ENCODE measurements around the gene MKNK2. TPM values are rescaled to one million over a fixed set of nuclear protein-coding genes. Genes with fewer than 3 reads are reported as not detected.

Gene MKNK2
- total and polyA plus RNA-seq, 2 donors (not counting 3 experiments of a cell fraction or from before 2014, with no cell fraction given), result 65.1 to 86.1 TPM

GRCh38 chr19:2096480-2097202 lies 45.6 kb upstream of the MKNK2 start, which contains the start of gene IZUMO4:
IZUMO4 (plus strand) TSS chr19:2096915; CDS start chr19:2096946, 31 bp downstream.
- no peaks in the 10 kb centered on the region for H3K27me3 ChIP-seq (ENCODE audit: control insufficient read depth in 2 of 2, insufficient read depth in 2 of 2, low read length in 2 of 2)
- CTCF ChIA-PET, result interaction anchor here (1.0 kb wide), 1 partner anchor 9 kb away, joined by 3 read pairs; no protein-coding TSS in a partner anchor
- H3K27ac ChIP-seq (ENCODE audit: insufficient read depth, low read depth, low read length), result peak within 1 kb of the TSS; percentile 75
- H3K4me1 ChIP-seq (ENCODE audit: control insufficient read depth, extremely low read depth, insufficient read depth, low read length), result peaks cover 13% of the 10 kb centered on the region
- peak within 1 kb of the TSS; percentile 58 to 90 (median 75) for H3K4me3 ChIP-seq (replicated peaks in 1 of 3; ENCODE audit: insufficient read depth in 1 of 3, low read depth in 1 of 3, low read length in 3 of 3)
- FAIRE-seq (peak; percentile 99), DNase-seq (ENCODE audit: low read depth, low spot score) (peak; percentile 97)
- peak within 1 kb of the TSS; percentile 76 for H3K9ac ChIP-seq (replicated peaks; ENCODE audit: extremely low read depth, insufficient read depth, low read length)
- POLR2A ChIA-PET, result no interaction called here
- no peaks in the 10 kb centered on the region for H4K20me1 ChIP-seq (replicated peaks; ENCODE audit: control insufficient read depth, extremely low read depth, insufficient read depth, low read length)
- BruUV-seq (replicated peaks), result no TSS peak
- dilution Hi-C loops (cut with MboI; ENCODE audit: extremely low pct_ligation_motif_present, low sequenced_read_pairs) (no loop called here), intact Hi-C loops (cut with micrococcal nuclease) (loop anchor here (1.0 kb wide), 5 partner anchors 11 to 233 kb away; partner anchors contain the start of genes AP3D1, KLF16 and MKNK2)
- H2AFZ ChIP-seq (ENCODE audit: low read depth, low read length), result peak within 1 kb of the TSS; percentile 87
- no peaks in the 10 kb centered on the region for H3K9me3 ChIP-seq (replicated peaks; ENCODE audit: control insufficient read depth, insufficient read depth, low read length)
- H3K4me2 ChIP-seq (ENCODE audit: insufficient read depth, low read length), result peak within 1 kb of the TSS; percentile 87
- H3K36me3 ChIP-seq (ENCODE audit: control insufficient read depth in 2 of 2, extremely low read depth in 1 of 2, insufficient read depth in 2 of 2, low read length in 2 of 2), result peaks cover 0 to 21% of the 10 kb centered on the region in 2 experiments
- TF ChIP-seq CTCF (IDR thresholded peaks at IDR 0.05; ENCODE audit: extremely low read depth in 1 of 2, insufficient read depth in 1 of 2, low read depth in 1 of 2, low read length in 2 of 2), result peak in 1 of 2 donors; percentile 58
- no peak for TF ChIP-seq POLR2A (IDR thresholded peaks at IDR 0.05; ENCODE audit: low read depth, low read length)
- no peak for TF ChIP-seq GATA2 (IDR thresholded peaks at IDR 0.05; ENCODE audit: insufficient read depth, insufficient read length, low read depth, low read length)
- H3K79me2 ChIP-seq (ENCODE audit: control insufficient read depth, insufficient read depth, low read length), result peaks cover 28% of the 10 kb centered on the region
- no peaks in the 10 kb centered on the region for H3K9me1 ChIP-seq (replicated peaks; ENCODE audit: control insufficient read depth, extremely low read depth, insufficient read depth, low read length)

- CTCF ChIA-PET, result interaction anchor here (0.6 to 2.6 kb wide), 4 partner anchors 9 to 159 kb away, joined by 3 to 7 read pairs (median 4); no protein-coding TSS in a partner anchor
- TF ChIP-seq POLR2AphosphoS5 (IDR thresholded peaks at IDR 0.05; ENCODE audit: insufficient read depth, low read depth, low read length) (peak; percentile 78), MYC (IDR thresholded peaks at IDR 0.05; ENCODE audit: low read depth, low read length) (peak; percentile 71), JUN (IDR thresholded peaks at IDR 0.05; ENCODE audit: borderline replicate concordance, insufficient read depth, insufficient read length, low read depth) (no peak), POLR2A (IDR thresholded peaks at IDR 0.05; ENCODE audit: low read depth, low read length) (no peak), EZH2 (IDR thresholded peaks at IDR 0.05; ENCODE audit: borderline replicate concordance, low read depth, low read length, severe bottlenecking) (no peak), CTCF (IDR thresholded peaks at IDR 0.05; ENCODE audit: extremely low read depth in 1 of 2, insufficient read depth in 1 of 2, low read depth in 1 of 2, low read length in 2 of 2) (peak; percentile 42 to 50)
- TF ChIP-seq, protein P1, sequence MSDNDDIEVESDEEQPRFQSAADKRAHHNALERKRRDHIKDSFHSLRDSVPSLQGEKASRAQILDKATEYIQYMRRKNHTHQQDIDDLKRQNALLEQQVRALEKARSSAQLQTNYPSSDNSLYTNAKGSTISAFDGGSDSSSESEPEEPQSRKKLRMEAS (IDR thresholded peaks at IDR 0.05; ENCODE audit: insufficient read depth, insufficient read length), result peak; percentile 34
- no peaks in the 10 kb centered on the region for H3K27me3 ChIP-seq (ENCODE audit: control insufficient read depth in 2 of 2, insufficient read depth in 2 of 2, low read length in 2 of 2)
- H2AFZ ChIP-seq (ENCODE audit: low read depth, low read length), result peak within 1 kb of the TSS; percentile 87
- no peaks in the 10 kb centered on the region for H3K9me1 ChIP-seq (replicated peaks; ENCODE audit: control insufficient read depth, extremely low read depth, insufficient read depth, low read length)
- H3K36me3 ChIP-seq (ENCODE audit: control insufficient read depth in 2 of 2, extremely low read depth in 1 of 2, insufficient read depth in 2 of 2, low read length in 2 of 2), result peaks cover 0 to 15% of the 10 kb centered on the region in 2 experiments
- H3K9me3 ChIP-seq (replicated peaks; ENCODE audit: control insufficient read depth, insufficient read depth, low read length), result no peaks in the 10 kb centered on the region
- peak; percentile 66 for FAIRE-seq
- intact Hi-C loops (cut with micrococcal nuclease), result loop anchor here (1.0 kb wide), 5 partner anchors 11 to 233 kb away; partner anchors contain the start of genes AP3D1, KLF16 and MKNK2
- peaks cover 29% of the 10 kb centered on the region for H3K79me2 ChIP-seq (ENCODE audit: control insufficient read depth, insufficient read depth, low read length)
- no TSS peak for BruUV-seq (replicated peaks)
- no peak for DNase-seq (ENCODE audit: low read depth, low spot score)
- H4K20me1 ChIP-seq (replicated peaks; ENCODE audit: control insufficient read depth, extremely low read depth, insufficient read depth, low read length), result no peaks in the 10 kb centered on the region
- peak within 1 kb of the TSS; percentile 75 for H3K27ac ChIP-seq (ENCODE audit: insufficient read depth, low read depth, low read length)
- H3K4me2 ChIP-seq (ENCODE audit: insufficient read depth, low read length), result peak within 1 kb of the TSS; percentile 87
- peak within 1 kb of the TSS; percentile 76 for H3K9ac ChIP-seq (replicated peaks; ENCODE audit: extremely low read depth, insufficient read depth, low read length)
- dilution Hi-C loops (cut with MboI; ENCODE audit: extremely low pct_ligation_motif_present, low sequenced_read_pairs), result no loop called here
- peaks cover 15% of the 10 kb centered on the region for H3K4me1 ChIP-seq (ENCODE audit: control insufficient read depth, extremely low read depth, insufficient read depth, low read length)
- POLR2A ChIA-PET, result no interaction called here
- peak within 1 kb of the TSS; percentile 58 to 90 (median 75) for H3K4me3 ChIP-seq (replicated peaks in 1 of 3; ENCODE audit: insufficient read depth in 1 of 3, low read depth in 1 of 3, low read length in 3 of 3)
These were observed 45.0 kb upstream of the MKNK2 start, which contains the start of gene MOB3A for GRCh38 chr19:2096034-2096479. MOB3A (minus strand) TSS chr19:2096326; CDS start chr19:2078560, 17,766 bp downstream.

Data from endothelial cell of umbilical vein (primary cell).